HG03159 (cell line): ENCODE data around the gene NLGN4Y.

ENCODE experiments used
- ATAC-seq: cut with Tn5 transposase; IDR thresholded peaks from one replicate; pipeline ENCODE4 v1.9.1; 2021; ENCODE audit warnings: mild to moderate bottlenecking, moderate library complexity; ENCODE audit not compliant: unreplicated experiment

Gene NLGN4Y

DNA sequence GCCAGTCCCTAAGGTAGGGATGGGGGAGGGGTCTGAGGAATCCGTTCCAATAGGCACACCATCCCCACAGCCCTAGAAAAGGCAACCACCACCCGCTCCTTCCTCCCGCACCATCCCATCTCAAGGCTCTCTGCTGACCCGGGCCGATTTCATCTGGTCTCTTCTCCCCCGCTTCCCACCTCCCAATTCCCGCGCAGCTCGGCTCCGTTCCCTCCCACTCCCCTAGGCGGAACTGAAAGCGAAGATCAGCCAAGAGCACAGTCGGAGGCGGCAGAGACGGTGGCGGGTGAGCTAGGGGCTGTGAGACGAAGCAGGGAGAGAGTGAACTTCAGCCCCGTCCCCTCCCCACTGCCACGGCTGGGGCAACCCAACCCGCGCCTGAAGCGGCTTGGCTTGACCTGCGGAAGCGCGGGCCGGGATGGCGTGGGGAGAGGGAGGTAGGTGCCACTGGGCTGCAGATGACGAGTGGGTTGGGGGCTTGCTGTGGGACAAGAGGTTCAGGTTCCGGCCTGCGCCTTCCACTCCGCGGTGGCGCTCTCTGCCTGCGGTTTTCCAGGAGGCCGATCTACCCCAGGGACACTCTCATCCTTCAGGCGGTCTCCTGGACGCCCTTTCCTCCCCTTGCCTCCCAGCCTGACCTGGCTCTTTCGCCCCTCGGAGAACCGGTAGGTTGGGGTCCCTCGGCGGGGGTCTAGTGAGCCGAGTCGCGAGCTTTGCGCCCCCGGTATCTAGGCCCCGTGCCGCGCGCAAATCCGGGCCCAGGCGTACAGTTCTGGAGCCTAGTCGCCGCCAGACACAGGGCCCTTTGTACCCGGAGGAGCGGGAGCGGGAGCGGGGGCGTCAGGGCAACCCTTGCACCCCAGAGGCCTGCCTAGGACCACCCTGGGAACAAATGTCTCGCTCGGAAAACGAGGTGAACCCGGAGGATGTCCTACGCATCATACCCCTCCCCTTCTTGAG is at the start of gene NLGN4Y:
TSS of gene NLGN4Y (plus strand) at position 258 of the 960 bp plus-strand sequence. CDS start 97,591 bp downstream, outside the sequence.
- no peak for ATAC-seq

DNA sequence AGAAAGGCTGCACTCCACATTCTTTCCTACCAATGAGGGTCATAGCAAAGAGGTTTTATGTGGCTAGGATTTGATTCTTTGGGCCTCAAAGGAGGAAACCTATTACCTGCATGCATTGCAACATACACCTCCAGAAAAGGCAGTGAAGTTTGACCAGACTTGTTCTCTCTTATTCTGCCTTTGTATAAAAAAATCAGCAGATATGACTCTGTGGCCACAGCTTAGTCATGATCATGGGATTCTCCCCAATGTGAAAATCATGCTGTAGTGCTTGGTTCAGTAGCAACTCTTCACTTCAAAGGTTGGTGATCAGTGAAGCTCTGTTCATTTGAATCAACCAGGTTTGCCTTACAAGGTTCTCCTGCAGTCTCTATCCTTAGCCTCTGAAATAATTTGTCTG is 38.4 kb upstream of the NLGN4Y start:
- no peak for ATAC-seq

DNA sequence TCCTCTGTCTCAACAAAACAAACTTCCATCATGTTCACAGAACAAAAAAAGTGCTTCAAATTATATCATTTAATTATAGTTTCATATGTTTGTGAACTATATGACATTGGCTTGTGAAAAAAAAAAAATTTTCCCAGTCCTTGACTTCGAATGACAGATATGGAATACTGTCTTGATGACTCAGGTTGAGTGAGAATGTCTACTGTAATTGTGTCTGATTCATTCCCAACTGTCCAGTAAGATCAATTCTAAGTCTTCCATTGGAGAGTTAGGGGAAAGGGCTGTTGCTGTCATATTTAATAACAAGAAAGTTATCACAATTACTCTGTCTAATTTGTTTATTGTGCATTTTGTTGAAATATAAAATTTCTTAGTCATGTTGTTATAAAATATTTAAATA is 34.1 kb upstream of the NLGN4Y start:
- ATAC-seq, result no peak

DNA sequence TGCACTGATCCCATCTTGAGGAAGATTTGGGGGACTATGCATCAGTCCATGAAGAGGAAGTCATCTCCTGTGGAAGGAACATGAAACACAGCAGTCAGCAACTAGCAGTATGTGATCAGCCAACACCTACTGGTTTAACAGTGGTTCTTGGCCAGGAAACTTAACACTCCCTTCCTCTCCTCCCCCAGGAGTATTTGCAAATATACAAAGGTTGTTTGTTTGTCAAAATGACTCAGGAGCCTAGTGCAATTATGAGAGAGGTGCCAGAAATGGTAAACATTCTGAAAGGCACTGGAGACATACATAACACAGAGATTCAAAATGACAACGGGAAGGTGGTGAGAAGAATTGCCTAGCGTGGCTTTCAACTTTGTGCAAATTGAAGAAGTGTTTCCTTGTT is 26.3 kb upstream of the NLGN4Y start:
- ATAC-seq, result no peak

DNA sequence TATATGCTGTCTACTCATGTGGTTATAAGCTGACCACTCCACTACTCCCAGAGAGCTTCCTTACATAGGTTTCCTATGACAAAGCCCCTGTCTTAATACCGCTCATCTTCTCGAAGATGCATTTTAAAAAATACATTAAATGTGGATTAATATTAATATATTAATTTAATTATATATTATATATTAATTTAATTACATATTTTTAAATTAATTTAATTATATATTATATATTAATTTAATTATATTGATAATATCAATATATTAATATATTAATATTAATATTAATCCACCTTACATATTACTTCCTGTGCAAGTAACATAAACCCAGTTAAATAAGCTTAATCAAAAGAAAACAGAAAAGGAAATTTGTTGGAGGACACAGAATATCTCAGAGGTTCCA is 19.7 kb upstream of the NLGN4Y start:
- no peak for ATAC-seq

DNA sequence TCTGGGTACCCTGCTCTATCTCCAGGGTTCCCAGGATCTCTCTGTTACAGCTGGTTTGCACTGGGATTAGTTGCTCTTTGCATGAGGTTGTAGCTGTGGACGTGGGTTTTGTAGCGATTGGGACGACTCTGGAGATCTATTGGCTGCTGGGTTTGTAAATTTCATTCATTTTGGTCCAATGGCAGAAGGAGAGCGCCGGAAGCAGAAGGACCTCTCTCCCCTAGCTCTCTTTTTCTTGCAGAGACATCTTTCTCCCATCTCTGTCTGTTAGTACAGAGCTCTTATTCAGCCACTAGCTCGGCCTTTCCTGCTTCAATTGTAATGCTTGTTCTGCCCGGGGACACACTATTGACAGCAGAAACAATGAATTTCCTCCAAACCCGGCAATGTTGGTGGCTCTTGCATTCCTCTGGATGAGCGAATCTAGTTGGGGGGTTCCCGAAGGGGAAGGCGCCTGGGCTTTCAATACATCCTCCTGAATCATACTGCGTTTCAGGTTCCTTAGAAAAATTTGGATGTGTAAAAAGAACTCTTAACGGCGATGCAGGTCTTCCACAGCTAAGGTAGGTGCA is 1.9 kb upstream of the NLGN4Y start:
- ATAC-seq, result no peak

DNA sequence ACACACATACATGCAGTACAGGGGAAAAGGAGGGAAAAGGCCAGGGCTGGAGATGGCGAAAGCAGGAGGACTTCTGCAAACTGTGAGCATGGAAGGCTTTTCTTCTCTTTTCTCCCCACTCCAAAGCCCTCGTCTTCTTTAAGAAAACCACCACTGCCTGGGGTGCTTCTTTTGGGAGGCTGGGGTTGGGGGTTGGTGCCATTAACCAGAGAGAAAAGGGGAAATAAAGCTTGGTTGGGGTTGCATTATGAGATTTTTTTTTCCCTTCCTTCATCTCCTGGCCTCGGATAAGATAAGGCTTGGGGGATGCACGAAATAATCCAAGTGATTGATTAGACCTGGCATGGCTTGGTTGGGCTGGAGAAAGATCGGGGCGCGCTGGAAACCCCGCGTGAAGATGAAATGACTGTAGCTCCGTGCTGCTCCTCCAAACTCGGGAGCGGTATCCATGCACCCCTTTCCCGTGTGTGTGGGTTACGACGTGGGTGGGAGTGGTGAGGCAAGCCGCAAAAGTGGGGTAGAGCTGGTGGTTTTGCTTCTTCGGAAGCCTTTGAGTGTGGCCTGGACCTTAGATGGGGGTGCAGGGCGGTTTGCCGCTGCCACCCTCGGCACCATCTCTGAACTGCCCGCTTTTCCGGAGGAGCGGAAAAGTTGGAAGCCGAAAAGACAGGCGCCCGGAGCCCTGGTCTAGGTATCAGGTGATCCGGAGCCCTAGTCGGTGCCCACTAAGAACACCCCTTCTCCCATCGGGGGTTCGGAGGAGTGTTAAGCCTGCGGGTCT is 648 bp upstream of the NLGN4Y start:
- ATAC-seq, result no peak

DNA sequence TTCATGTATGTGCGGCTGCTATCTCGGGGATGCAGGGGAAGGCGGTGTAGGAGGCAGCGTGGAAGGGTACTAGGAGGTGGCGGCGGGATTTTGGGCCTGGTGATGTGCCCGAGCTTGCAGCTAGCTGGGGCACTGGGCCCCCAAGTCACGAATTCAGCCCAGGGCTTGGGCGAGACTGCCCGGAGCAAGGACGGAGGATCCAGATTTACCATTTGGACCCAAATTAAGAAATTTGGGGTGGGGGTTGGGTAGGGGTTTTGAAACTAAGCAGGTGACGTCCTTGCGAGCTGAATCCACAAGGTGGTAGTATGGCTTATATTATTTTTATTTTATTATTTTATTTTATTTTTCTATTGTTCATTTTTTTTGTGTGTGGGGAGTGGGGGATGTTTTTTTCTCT is 986 bp downstream of the NLGN4Y start:
- ATAC-seq, result no peak

DNA sequence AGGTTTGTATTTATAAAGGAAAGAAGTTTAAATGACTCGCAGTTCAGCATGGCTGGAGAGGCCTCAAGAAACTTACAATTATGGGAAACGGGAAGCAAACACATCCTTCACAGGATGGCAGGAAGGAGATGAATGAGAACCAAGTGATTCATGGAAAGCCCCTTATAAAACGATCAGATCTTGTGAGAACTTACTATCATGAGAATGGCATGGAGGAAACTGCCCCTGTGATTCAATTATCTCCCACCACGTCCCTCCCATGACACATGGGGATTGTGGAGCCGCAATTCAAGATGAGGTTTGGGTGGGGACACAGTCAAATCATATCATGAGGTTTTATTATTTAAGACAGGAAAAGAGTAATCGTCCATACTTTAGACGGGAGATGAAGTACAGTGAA is 4.0 kb downstream of the NLGN4Y start:
- no peak for ATAC-seq

DNA sequence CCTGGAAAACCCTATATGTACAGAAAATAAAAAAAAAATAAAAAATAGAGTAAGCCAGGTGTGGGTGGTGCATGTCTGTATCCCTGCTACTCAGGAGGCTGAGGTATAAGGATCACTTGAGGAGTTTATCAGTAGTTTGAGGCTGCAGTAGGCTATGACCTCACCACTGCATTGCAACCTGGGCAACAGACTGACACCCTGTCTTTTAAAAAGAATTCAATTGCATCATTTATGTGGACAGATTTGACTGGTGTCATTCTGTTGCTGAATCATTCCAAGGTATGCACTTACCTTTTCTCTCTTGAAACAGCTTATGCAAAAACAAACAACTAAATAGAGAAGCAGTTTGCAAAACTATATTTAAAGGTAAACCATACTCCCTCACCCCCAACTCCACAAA is 12.4 kb downstream of the NLGN4Y start:
- no peak for ATAC-seq

DNA sequence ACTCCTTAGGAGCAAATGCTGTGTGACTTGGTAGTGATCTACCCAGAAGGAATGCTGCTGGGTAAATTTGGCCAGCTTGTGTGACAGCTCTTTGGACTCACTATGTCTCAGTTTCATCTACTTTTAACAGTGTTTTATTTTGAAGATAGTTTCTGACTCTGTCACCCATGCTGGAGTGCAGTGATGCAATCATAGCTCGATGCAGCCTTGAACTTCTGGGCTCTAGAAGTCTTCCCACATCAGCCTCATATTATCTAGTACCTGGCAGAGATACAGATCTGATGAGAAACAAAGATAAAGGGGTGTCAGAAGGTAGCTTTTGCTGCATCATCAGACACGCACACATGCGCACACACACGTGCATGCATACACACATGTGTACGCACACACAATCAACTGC is 19.2 kb downstream of the NLGN4Y start:
- ATAC-seq, result no peak

DNA sequence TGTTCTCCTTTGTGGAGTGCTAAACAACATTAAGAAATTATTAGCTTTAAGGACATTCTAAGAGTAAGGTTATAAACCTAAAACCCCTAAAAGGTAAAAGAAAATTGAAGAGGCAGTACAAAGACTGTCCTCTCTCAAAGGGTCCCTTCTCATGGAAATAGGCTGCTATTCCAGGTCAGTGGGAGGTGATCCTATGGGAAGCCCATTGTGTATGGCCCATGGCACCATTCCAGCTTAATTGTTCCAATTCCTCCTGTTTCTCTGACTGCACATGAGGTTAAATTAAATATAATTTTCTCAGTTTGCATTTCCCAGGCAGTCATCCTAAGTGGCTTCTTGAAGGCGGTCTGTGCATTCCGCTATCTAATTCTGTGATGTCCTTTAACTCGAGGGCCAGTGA is 57.0 kb downstream of the NLGN4Y start:
- no peak for ATAC-seq

DNA sequence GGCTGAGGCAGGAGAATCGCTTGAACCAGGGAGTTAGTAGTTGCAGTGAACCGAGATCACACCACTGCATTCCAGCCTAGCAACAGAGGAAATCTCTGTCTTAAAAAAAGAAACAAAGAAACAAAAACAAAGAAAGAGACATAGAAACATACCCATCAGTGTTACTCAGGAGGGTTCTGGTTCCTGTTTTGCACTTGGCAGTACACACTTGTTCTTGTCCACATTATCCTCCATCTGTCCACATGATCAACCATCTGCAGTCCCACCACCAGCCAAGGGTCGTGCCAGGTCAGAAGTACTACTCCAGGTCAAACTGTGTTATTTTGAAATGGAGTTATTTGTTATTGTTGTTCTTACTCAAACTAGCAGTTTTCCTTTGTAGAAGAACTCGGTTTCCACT is 62.4 kb downstream of the NLGN4Y start:
- no peak for ATAC-seq

DNA sequence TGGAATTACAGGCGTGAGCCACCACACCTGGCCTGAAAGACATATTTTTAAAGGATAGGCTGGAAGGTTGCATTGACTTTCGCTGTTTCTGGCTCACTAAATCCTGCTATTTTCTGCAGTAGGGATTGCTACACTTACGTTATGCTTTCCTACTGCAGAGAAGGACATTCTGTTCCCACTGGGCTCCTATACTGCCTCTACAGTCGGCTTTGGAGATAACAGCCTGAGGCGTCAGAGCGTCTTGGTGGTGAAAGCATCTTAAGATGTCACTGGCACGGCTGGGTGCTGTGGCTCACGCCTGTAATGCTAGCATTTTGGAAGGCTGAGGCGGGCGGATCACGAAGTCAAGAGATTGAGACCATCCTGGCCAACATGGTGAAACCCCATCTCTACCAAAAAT is 77.0 kb downstream of the NLGN4Y start:
- ATAC-seq, result no peak

DNA sequence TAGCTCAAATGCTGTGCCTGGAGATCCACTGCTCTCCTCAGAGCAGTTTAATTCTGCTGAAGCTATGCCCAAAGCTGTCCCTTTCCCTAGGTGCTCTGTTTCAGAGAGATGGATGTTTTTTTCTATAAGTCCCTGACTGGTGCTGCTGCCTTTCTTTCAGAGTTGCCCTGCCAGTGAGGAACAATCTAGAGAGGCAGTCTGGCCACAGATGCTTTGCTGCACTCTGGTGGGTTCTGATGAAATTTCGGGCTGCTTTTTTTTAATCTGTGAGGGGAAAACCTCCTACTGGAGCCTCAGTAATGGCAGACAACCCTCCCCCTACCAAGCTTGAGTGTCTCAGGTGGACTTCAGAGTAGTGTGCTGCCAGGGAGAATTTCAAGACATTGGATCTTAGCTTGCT is 93.3 kb downstream of the NLGN4Y start:
- ATAC-seq, result no peak

DNA sequence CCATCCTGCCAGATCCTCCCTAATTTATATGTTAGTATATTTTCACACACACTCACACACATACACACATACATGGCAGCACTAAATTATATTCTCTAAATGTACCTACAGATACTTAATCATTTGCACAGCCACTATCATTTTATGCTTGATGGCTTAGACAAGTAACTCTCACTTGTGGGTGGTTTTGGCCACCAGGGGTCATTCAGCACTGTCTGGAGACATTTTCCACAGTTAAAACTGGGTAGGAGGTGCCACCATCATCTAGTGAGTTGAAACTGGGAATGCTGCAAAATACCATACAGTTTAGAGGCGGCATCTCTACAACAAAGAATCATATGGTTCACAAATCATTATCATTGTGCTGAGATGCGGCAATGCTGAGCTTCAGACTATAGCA is 94.2 kb downstream of the NLGN4Y start:
- no peak for ATAC-seq

DNA sequence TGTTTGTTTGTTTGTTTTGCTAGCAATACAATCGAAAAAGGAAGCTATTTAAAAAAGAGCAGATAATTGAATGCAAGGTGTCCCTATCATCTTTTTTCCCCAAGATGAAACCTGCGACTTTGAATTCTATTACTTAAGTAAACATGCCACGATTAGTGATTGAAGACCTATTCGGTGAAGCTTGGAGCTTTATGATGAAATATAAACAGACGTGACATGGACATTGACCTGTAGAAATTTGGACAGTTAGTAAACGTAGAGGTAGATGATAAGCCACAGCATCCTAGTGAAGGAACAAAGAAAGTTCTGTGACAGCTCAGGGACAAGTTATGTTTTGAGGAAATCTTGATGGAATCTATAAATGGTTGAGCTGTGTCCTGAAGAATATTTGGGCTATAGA is 103.9 kb downstream of the NLGN4Y start:
- no peak for ATAC-seq

DNA sequence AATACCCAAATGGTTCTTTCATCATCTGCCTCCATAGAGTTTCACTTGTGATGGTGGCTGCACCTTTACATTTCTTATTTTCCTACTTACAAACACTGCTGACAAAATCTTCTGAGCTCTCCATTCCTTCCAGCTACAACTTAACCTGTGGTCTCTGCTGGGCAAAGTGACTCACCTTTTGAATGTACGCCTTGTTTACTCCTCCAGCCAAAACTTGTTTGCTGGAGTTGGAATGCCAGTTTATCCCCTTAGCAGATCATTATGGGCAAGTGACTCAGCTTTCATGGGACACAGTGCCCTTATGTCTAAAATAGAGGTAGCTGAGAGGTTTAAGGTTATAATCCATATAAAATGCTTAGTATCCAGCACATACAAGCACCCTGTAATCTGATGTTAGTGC is 107.3 kb downstream of the NLGN4Y start:
- no peak for ATAC-seq

DNA sequence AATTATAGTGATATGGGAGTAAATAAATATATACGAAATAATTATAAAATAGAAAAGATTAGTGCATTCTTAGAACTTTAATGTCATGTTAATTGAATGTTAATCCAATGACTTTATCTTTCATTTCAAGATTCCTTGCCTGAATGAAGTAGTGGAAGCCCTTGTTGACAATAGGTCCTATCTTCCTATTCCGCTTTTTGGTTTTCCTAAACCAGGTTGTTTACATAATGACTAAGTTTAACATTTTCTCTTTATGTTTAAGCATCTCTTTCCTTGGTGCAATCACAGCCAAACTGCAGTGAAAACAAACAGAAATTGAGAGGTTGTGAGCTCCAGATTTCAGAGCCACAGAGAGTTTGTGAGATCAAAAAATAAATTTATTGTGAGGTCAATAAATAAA is 109.4 kb downstream of the NLGN4Y start:
- ATAC-seq, result no peak

DNA sequence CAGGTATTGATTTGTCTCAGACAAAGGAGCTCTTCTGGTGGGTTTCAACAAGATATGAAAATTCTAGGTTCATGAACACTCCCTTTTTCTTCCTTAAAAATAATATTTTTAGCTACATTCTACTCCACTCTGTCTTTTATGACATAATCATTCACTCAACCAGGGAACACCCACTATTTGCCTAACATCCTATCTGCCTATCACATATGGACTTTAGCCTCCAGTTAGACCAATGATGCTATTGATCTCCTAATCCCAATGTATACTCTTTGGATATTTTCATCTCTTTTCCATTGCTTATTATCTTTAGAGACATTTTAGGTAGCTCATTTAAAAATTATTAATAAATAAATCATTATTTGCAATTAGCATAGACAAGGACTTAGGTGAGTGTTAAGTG is 110.6 kb downstream of the NLGN4Y start:
- no peak for ATAC-seq

DNA sequence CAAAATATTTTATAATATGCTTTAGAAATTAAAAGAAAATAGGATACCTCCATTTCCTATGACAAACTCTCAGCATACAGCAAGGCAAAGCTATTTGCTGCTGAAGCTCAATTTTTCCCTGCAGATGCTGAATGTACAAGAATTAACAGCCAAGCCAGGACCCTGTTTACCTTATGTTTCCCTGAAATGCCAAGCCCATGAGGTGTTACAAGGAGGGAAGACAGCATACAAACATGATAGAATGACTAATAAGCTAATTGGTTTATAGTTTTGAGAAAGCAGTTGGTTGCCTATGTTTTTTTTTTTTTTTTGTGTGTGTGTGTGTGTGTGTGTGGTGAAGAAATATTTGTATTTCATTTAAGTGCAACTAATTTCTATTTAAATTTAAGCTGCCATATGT is 113.2 kb downstream of the NLGN4Y start:
- no peak for ATAC-seq

DNA sequence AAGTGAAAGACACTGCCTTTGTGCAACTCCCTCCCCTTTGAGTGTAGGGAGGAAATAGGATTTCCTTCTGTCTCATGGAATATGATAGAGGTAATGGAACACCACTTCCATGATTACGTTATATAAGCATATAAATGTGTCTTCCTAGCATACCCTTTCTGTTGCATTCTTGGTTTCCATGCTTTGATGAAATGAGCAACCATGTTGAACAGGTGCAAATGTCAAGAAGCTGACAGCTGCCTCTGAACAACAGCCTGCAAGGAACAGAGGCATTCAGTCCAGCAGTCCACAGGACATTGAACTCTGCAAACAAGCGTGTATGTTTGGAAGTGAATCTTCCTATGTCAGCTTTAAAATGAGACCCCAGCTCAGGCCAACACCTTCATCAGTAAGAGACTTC is 117.5 kb downstream of the NLGN4Y start:
- ATAC-seq, result no peak
